NCI-H1105 (cell line): ENCODE measurements around the gene HDAC9.

Experiments
- DNase-seq: peaks from one replicate; lab custom pipeline; 2025; lab: John Stamatoyannopoulos, UW

Gene HDAC9

DNA sequence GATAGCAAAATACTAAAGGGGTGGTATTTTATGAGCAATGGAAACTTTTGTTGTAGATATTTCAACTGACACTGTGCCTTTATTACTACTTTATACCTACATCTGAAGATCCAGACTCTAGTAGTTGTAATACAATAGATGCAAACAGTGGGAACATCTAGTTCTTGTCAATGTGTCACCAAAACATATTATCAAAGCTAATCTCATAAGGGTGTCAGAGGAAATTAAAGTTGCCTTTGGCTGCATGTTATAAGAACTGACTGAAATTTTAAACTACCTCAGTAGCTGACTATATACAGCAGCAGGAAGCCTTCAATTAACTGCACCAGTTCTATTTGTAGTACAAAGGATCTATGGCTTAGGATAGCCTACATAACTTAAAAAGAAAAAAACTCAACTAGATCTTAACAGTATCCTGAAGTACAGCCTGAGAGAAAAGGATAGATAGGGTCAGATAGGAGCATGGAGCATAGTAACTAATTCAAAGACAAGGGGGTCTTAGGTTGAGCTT is 30.9 kb downstream of the HDAC9 start:
- DNase-seq = no peak

DNA sequence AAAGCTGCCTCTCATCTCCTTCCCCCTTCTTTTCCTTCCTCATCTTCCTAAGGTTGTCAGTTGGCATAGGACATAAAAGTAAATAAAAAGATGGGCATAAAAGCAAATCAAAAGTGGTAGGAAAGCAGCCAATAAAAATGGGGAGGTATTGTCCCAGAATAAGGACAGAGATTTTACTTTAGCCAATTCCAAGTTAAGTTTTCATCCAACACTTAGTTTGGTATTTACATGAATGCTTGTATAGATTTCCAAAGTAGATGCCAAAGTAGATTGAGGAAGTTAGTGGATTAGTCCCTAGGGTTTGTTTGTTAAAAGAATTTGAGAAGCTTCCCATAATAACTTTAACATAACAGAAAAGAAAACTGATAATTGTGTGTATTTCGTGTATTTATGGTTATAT is 33.7 kb downstream of the HDAC9 start:
- no peak for DNase-seq

DNA sequence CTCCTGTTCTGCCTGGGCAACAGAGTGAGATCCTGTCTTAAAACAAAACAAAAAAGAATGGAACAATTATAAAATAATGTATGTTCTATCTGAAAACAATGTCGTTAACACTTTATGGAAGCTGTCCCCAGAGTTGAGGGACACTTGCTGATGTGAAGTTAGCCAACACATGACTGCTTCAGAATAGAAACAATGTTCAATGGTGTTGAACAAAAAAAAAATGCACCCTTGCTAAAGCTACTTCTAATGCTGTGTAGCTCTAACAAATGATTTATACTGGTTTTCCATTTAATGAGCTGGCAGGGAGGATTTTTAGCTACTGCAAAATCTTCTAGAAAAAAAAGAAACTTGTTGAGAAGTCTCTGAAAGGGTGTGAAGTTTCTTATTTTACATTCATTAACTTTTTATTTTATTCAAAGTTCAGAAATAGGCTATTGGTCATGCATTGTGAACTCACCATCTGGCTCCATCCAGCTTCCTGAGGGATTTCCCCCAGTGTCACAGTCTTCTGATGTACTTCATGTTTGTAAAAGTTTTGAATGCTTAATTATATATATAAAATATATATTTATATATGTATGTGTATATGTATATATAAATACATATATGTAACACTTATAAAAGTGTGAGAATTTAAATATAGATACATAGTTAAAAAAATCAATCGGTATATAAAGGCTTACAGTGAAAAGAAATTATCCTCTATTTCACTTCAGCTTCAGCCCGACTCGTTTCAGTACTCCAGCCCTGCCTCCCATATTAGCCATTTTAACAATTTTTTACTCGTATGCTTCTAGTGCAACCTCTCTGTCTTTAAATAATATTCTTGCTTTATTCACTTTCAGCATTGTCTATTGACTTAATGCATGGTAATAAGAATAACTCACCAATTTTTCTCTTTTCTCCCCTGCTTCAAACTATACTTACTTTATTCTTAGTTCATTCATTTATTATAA is 35.0 kb downstream of the HDAC9 start:
- DNase-seq = no peak

DNA sequence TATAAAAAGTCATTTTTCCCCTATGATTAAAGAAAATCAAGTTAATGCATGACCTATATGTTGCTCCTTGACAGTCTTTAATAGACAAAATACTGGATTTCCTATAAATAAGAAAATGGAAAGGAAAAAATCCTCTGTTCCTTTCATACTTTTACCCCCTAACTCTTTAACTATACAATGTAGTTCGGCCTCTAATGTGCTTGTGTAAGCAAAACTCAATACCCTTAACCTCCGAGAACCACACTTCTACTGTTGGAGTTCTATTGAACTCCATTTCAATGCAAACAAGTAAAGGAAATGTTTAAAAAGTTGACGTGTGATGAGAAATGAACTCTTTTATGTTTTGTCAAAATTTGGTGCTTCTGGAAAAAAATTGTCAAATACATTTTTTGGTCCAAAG is 36.0 kb downstream of the HDAC9 start:
- no peak for DNase-seq

DNA sequence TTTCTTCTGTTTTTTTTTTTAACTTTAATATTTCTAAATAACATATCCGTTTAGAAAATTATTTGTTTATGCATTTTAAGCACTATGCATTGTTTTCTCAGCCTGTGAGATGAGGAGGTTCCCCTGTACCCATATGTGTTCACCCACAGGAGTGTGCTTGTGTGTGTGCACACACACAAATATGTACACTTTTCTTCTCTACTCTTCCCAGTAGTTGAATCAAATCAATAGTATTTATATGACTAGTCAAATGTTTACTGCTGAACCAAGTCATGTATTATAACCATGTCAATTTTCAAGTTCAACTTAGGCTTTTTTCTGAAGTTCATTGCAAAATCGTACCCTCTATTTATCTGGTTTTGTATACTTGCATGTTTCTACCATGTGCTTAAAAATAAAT is 37.3 kb downstream of the HDAC9 start:
- no peak for DNase-seq

- no peak for DNase-seq
These were observed 38.9 kb downstream of the HDAC9 start for GRCh38 chr7:18534481-18534880.

DNA sequence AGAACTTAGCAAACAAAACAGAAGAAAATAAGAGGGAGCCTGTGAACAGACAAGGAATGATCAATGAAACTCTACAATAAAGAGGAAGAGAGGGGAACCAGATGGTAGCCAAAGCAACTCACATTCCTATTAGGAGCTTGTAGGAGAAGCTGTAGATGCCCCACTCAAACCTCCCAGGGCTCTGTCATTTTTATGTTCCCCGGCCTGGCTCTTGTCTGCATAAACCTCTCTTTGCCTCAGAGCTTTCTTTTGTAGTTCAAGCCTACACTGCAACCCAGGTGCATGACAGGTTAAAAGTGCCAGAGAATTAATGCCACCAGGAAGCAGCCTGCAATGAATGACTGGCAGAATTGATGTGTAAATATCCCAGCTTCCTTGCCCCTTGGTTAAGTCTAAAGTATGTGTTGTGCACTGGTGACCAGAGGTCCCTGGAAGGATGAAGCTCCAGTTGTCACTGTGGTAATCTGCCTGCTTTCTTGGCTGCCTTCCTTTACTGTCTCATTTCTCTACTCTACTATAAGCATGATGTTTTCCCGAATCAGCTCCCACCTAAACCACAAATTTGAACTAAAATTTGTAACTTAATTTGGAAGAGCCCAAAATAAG is 40.4 kb downstream of the HDAC9 start:
- no peak for DNase-seq

DNA sequence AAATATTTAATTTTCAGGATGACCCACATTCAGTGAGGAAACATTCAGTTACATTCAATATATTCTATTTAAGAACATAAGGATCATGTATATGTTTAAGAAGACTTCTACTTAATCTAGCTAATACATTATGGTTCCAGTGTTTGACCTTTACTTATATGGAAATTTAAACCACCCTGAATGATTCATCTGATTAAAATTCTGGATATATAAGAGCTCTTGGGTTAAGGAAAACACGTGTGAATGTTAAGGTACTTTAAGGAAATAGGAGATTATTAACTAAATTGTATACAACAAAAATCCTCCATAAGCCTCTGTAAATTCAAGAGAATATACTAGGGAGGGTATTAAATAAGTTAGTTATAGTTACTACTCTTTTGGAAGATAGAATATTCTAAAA is 40.9 kb downstream of the HDAC9 start:
- no peak for DNase-seq

GRCh38 chr7:18538554-18539250 is 43.2 kb downstream of the HDAC9 start:
- DNase-seq = no peak

DNA sequence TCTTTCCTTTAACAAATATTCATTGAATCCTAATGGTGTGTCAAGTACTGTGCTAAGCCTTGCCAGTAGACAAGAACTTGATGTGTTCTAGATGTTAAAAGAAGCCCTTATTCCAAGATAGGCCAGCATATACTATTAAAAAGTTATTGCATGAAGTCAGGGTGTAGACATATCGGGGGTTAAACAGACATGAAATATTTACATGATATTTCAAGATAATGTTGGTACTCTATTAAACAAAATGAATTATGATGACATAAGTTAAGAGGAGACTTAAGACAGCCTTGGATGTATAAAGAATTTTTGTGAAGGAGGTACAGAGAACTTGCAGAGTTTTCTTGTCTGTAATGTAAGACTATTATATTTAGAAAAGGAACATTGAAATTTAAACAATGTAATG is 44.8 kb downstream of the HDAC9 start:
- no peak for DNase-seq

DNA sequence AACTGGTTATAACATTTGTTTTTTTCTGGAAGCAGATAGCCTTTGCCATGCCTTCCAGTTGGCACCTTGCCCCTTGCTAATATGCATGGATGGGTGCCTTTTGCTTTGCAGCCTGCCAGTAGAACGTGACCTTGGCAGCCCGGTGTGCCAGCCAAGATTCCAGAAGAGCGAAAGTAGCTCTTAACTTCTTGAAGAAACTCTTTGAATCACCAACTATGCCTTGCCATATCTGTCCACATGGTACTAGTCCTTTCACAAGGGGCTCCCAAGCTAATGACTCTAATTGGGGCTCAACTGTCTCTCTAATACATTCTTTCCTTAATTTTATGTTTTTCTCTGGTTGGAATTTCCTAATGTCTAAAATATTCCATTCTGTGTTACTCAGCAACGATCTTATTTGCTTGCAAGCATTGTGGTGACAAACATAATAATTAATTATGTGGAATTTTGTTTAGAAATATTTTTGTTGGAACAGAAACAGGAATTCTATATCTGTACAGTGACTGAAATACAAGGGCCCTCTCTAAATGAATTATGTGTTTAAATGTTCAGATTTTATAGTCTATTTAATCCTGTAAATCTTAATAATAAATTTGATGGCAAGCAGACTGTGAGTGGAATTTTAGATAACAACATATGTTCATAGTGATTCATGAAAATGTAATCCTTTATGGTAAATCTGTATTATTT is 45.8 kb downstream of the HDAC9 start:
- no peak for DNase-seq

DNA sequence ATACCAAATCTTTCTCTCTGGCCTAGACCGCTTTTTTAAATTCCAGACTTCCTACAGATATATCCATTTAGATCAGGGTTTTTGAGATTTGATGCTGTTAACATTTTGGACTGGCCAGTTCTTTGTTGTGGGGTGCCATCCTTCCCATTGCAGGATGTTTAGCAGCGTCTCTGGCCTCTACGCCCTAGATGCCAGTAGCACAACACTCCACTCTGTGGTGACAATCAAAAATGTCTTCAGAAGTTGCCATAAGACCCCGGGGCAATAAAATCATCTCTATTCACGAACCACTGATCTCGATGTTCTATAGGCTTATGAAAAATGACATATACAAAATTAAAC is 46.3 kb downstream of the HDAC9 start:
- DNase-seq = no peak

- no peak for DNase-seq
These were observed 51.0 kb downstream of the HDAC9 start for GRCh38 chr7:18546576-18546975.

GRCh38 chr7:18547509-18548187 is 52.1 kb downstream of the HDAC9 start:
- DNase-seq = no peak

GRCh38 chr7:18548534-18548933 is 53.0 kb downstream of the HDAC9 start:
- DNase-seq = no peak

GRCh38 chr7:18550574-18550973 is 55.0 kb downstream of the HDAC9 start:
- no peak for DNase-seq

GRCh38 chr7:18552316-18552916 is 56.9 kb downstream of the HDAC9 start:
- DNase-seq = no peak

GRCh38 chr7:18552943-18553604 is 57.5 kb downstream of the HDAC9 start:
- DNase-seq = no peak

GRCh38 chr7:18553605-18554003 is 58.1 kb downstream of the HDAC9 start:
- DNase-seq = no peak

- DNase-seq = no peak
These were observed 59.6 kb downstream of the HDAC9 start for GRCh38 chr7:18555120-18555519.

DNA sequence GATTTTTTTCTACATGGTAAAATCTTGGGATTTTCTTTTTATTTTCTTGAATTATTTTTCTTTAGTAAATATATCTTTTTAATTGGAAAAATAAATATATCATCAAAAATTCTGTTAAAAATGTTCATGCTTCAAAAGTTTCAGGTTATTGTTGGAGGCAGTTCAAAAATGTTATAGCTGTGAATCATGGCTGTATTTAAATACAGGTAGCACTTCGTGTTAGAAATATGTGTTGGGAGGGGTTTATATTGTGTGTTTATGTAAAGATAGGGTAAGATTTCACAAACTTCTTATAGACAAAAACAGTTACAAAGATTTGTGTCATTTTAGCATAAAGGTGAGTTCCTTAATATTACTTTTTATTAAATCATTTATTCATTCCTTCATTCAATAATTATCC is 60.4 kb downstream of the HDAC9 start:
- no peak for DNase-seq
